OCI-LY7 (cell line): ENCODE results near the gene MAT1A. TPM values are rescaled to one million over a fixed set of nuclear protein-coding genes. Genes with fewer than 3 reads are reported as not detected.
"Not testable (repeated sequence)": the region's sequence is repeated elsewhere in the genome, so short reads cannot be mapped to it uniquely, and the experiment has no call there.

Source experiments
- BruUV-seq: library from RNA; stranded (reverse); fragments of 400-500 nt; replicated peaks from 2 replicates; lab custom pipeline; 2021; lab: Mats Ljungman, UMichigan
- CTCF ChIA-PET: fragments of 300-600 bp; sonication (Branson Sonifier 250); formaldehyde crosslinking; loops from one replicate; lab custom pipeline; 2022; ENCODE audit warnings: antibody characterized with exemption; ENCODE audit not compliant: unreplicated experiment; lab: Charles Lee
- POLR2A ChIA-PET: fragments of 300-600 bp; sonication (Branson Sonifier 250); formaldehyde crosslinking; loops from one replicate; lab custom pipeline; 2022; ENCODE audit warnings: antibody characterized with exemption; lab: Charles Lee
- DNase-seq: peaks from one replicate; pipeline ENCODE4 v3.0.0-alpha.2; 2015; ENCODE audit warnings: low spot score
- H2AFZ ChIP-seq: fragments of 200-600 bp; sonication (generic), shearing (Covaris generic); 2 replicates; pipeline ENCODE4 v1.6.1; 2014; ENCODE audit warnings: mild to moderate bottlenecking, antibody characterized with exemption, low read length, moderate library complexity
- H3K27ac ChIP-seq: fragments of 200-600 bp; sonication (generic); 2 replicates; pipeline ENCODE4 v1.5.1; 2014; ENCODE audit warnings: mixed run types, low read depth, mild to moderate bottlenecking, moderate library complexity, low read length, inconsistent platforms; ENCODE audit not compliant: poor library complexity, severe bottlenecking
- H3K36me3 ChIP-seq: fragments of 200-600 bp; sonication (generic); 2 replicates; pipeline ENCODE4 v1.6.1; 2014; ENCODE audit warnings: mild to moderate bottlenecking, antibody characterized with exemption, low read length, moderate library complexity, mixed read lengths; ENCODE audit not compliant: insufficient read depth
- H3K4me1 ChIP-seq: fragments of 200-600 bp; sonication (generic); 2 replicates; pipeline ENCODE4 v1.5.1; 2014; ENCODE audit warnings: mild to moderate bottlenecking, low read length; ENCODE audit not compliant: insufficient read depth, poor library complexity, severe bottlenecking
- H3K4me2 ChIP-seq: fragments of 200-600 bp; sonication (generic); 2 replicates; pipeline ENCODE4 v1.6.1; 2014; ENCODE audit warnings: mild to moderate bottlenecking, low read length
- H3K4me3 ChIP-seq: fragments of 200-600 bp; sonication (generic); 2 replicates; pipeline ENCODE4 v1.5.1; 2014; ENCODE audit warnings: mild to moderate bottlenecking, low read depth, low read length; ENCODE audit not compliant: poor library complexity, severe bottlenecking
- H3K79me2 ChIP-seq: fragments of 200-600 bp; sonication (generic); 2 replicates; pipeline ENCODE4 v1.6.1; 2016; ENCODE audit warnings: low read depth, mild to moderate bottlenecking, low read length, moderate library complexity, mixed read lengths; ENCODE audit not compliant: insufficient read depth
- H3K9me2 ChIP-seq: fragments of 200-600 bp; sonication (generic); 2 replicates; pipeline ENCODE4 v1.6.1; 2016; ENCODE audit warnings: mild to moderate bottlenecking, low read length, mixed read lengths; ENCODE audit not compliant: insufficient read depth
- H3K9me3 ChIP-seq: fragments of 200-600 bp; sonication (generic); 2 replicates; pipeline ENCODE4 v1.6.1; 2014; ENCODE audit warnings: mild to moderate bottlenecking, mixed run types, low read length, mixed read lengths
- H4K20me1 ChIP-seq: fragments of 200-600 bp; sonication (generic); 2 replicates; pipeline ENCODE4 v1.6.1; 2014; ENCODE audit warnings: mild to moderate bottlenecking, antibody characterized with exemption, low read length, moderate library complexity, mixed read lengths; ENCODE audit not compliant: insufficient read depth
- EZH2phosphoT487 ChIP-seq: fragments of 200-600 bp; sonication (generic); IDR thresholded peaks from 2 replicates; pipeline ENCODE4 v1.6.1; 2018; ENCODE audit warnings: low read depth, borderline replicate concordance, mild to moderate bottlenecking, mixed run types, antibody characterized with exemption, low read length, moderate library complexity, mixed read lengths
- intact Hi-C: fragments of 100-400 bp; cut with micrococcal nuclease; formaldehyde crosslinking; loops from one replicate; pipeline ENCODE4 v1.10.0; 2022; ENCODE audit not compliant: unreplicated experiment
- total RNA-seq, 2 experiments: library from RNA; depleted of rRNA in 1 of 2; stranded (reverse); fragments of >200 nt in 1 of 2; shearing (Covaris generic) in 1 of 2; gene quantifications; 2 replicates each; pipeline ENCODE4 v1.2.3, GENCODE V29; 2014 to 2022
- TF ChIP-seq, protein P1 (sequence below): fragments of 200-600 bp; sonication (generic); conservative IDR thresholded peaks from 2 replicates; pipeline ENCODE4 v1.5.1; 2014; ENCODE audit warnings: mild to moderate bottlenecking, antibody characterized with exemption, low read length, moderate library complexity, mixed read lengths

MAT1A gene
- total RNA-seq, 2 experiments from 2014 or later, result not detected

DNA sequence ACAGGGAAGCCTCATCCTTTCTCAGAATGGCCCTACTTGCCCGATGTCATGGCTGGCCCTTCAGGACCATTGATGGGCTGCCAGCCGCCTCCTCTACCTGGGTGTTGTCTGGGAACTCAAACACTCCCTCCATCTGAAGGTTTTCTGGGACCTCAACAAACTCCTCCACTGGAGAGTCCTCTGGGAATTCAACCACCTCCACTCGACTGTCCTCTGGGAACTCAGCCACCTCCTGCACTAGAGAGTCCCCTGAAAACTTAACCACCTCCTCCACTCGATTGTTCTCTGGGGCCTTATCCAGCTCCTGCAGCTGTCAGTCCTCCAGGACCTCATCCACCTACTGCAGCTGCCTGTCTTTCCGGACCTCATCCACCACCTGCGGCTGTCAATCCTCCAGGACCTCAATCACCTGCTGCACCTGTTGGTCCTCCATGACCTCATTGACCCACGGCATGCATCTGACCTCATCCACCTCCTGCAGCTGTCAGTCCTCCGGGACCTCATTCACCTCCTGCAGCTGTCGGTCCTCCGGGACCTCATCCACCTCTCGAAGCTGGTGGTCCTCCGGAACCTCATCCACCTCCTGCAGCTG is 37.1 kb downstream of the MAT1A start:
- no peaks in the 10 kb centered on the region for H3K79me2 ChIP-seq
- H3K9me3 ChIP-seq, result no peaks in the 10 kb centered on the region
- CTCF ChIA-PET, result interaction anchor here (1.5 kb wide), 1 partner anchor 9 kb away, joined by 5 read pairs; no protein-coding TSS in a partner anchor
- POLR2A ChIA-PET, result no interaction called here
- H3K4me2 ChIP-seq, result no peak overlapping the region
- H3K9me2 ChIP-seq, result no peaks in the 10 kb centered on the region
- H3K4me3 ChIP-seq, result no peak overlapping the region
- TF ChIP-seq EZH2phosphoT487, result no peak
- TF ChIP-seq, protein P1, sequence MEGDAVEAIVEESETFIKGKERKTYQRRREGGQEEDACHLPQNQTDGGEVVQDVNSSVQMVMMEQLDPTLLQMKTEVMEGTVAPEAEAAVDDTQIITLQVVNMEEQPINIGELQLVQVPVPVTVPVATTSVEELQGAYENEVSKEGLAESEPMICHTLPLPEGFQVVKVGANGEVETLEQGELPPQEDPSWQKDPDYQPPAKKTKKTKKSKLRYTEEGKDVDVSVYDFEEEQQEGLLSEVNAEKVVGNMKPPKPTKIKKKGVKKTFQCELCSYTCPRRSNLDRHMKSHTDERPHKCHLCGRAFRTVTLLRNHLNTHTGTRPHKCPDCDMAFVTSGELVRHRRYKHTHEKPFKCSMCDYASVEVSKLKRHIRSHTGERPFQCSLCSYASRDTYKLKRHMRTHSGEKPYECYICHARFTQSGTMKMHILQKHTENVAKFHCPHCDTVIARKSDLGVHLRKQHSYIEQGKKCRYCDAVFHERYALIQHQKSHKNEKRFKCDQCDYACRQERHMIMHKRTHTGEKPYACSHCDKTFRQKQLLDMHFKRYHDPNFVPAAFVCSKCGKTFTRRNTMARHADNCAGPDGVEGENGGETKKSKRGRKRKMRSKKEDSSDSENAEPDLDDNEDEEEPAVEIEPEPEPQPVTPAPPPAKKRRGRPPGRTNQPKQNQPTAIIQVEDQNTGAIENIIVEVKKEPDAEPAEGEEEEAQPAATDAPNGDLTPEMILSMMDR, result no peak
- no TSS peak for BruUV-seq
- H3K4me1 ChIP-seq, result no peaks in the 10 kb centered on the region
- H4K20me1 ChIP-seq, result no peaks in the 10 kb centered on the region
- H3K27ac ChIP-seq, result no peak overlapping the region
- no peak for DNase-seq
- H2AFZ ChIP-seq, result no peak overlapping the region
- intact Hi-C loops, result no loop called here
- H3K36me3 ChIP-seq, result no peaks in the 10 kb centered on the region

DNA sequence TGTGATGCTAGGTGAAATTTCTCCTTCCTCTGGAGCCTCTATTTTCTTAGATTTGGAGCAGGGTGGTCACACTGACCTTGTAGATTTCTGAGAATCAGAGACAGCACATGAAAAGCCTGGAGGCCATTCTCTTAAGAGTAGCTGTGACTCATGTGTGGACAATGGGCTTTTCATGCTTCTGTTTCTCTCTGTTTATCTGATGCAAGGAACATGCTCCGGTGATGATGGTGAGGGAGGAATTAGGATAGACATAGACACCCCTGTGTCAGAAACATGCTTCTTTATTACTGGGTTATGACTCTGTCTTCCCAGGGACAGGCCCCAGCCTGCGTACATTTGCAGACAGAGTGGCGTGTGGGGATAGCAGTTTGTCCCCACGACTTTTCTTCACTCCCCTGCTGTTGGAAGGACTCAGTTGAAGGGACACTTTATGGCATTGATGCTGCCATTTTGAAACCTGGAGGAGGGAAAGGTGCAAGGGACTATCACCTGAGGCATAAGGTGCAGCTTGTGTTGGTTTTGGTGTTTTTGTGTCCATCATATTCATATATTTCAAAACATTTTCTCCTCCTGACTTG is 37.7 kb downstream of the MAT1A start:
- BruUV-seq, H2AFZ ChIP-seq, H3K4me2 ChIP-seq, DNase-seq, H3K36me3 ChIP-seq, H3K9me2 ChIP-seq, POLR2A ChIA-PET, H3K79me2 ChIP-seq, H3K27ac ChIP-seq, H3K4me1 ChIP-seq, H3K9me3 ChIP-seq, H3K4me3 ChIP-seq, intact Hi-C loops, H4K20me1 ChIP-seq: not testable (repeated sequence)
- CTCF ChIA-PET, result interaction anchor here (1.5 kb wide), 1 partner anchor 9 kb away, joined by 5 read pairs; no protein-coding TSS in a partner anchor

DNA sequence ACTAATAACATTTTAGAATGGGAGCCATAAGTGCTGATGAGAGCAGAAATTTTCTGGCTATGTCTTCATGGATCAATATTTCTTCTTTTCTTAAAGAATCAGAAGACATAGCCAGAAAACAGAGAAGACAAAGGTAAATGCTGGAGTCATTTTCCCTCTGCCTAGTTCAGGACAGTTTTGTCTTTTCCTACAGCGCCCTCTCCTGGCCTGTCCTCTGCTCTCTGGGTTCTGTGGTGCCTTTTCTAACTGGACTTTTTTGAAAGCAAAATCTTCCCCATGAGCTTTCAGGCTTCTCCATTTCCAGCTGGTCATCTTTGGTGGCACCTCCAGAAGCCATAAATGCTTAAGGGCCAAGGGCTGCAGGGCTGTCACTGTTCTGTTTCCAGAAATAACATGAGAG is 39.1 kb downstream of the MAT1A start:
- H3K36me3 ChIP-seq, H3K4me1 ChIP-seq, POLR2A ChIA-PET, intact Hi-C loops, H3K4me3 ChIP-seq, H3K27ac ChIP-seq, CTCF ChIA-PET, H3K4me2 ChIP-seq, DNase-seq, H2AFZ ChIP-seq, H3K9me3 ChIP-seq, BruUV-seq, H4K20me1 ChIP-seq, H3K79me2 ChIP-seq, H3K9me2 ChIP-seq: not testable (repeated sequence)

DNA sequence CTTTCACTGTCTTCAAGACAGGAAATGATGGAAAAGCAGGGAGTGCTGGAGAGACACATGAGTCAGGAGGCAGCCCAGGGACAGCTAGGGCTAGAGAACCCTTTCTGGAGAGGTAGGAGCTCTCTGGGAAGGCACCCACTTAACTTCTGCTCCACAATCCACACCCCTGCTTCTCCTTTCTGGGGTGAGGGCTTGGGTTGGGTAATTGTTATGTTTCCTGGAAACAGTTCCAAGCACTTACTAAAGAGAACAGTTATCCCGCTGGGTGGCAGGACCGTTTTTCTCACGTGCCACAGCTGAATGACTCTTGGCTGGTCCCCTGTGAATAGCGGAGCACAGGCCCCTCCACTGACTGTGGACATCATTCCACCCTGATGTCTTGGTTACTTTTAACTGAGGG is 39.6 kb downstream of the MAT1A start:
- H3K4me3 ChIP-seq, H3K9me2 ChIP-seq, H4K20me1 ChIP-seq, BruUV-seq, H3K79me2 ChIP-seq, H2AFZ ChIP-seq, DNase-seq, H3K9me3 ChIP-seq, POLR2A ChIA-PET, H3K4me2 ChIP-seq, CTCF ChIA-PET, H3K36me3 ChIP-seq, H3K4me1 ChIP-seq, intact Hi-C loops, H3K27ac ChIP-seq: not testable (repeated sequence)

DNA sequence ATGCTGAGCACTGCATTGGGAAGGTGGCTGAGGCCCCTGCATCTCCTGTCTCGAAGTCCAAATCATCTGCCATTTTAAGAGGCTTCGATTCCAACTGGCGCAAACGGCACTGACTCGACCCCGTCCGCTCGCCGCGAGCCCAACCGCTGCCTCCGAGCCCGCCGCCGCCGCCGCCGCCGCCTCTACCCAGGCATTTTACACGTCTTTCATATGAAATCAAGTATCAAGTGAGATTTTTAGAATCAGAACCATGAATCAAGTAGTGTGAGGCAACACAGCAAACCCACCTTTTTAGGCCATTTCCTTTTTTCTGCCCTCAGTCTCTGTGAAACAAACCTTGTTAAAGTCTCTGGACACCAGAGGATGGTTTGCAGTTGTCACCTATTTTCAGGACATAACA is 41.8 kb downstream of the MAT1A start:
- H3K4me1 ChIP-seq, H3K4me2 ChIP-seq, DNase-seq, CTCF ChIA-PET, POLR2A ChIA-PET, H4K20me1 ChIP-seq, H3K36me3 ChIP-seq, H3K9me3 ChIP-seq, H3K4me3 ChIP-seq, intact Hi-C loops, H3K9me2 ChIP-seq, BruUV-seq, H2AFZ ChIP-seq, H3K79me2 ChIP-seq, H3K27ac ChIP-seq: not testable (repeated sequence)
